HCT116 (cell line): ENCODE measurements around the gene SCN1B. TPM values are rescaled to one million over a fixed set of nuclear protein-coding genes. Genes with fewer than 3 reads are reported as not detected.

Source experiments
- ATAC-seq: fragments of 200-7000 bp; cut with Tn5 transposase; 2 replicates; pipeline ENCODE4 v1.9.1; 2020; ENCODE audit warnings: mild to moderate bottlenecking, moderate library complexity
- BruUV-seq: library from RNA; stranded (reverse); fragments of 400-500 nt; replicated peaks from 2 replicates; lab custom pipeline; 2021; lab: Mats Ljungman, UMichigan
- CTCF ChIA-PET: fragments of 300-600 bp; sonication (Branson Sonifier 250); formaldehyde crosslinking; loops from one replicate; lab custom pipeline; 2021; ENCODE audit warnings: antibody characterized with exemption; lab: Charles Lee
- POLR2A ChIA-PET: fragments of 300-600, 350-600 bp; sonication (Branson Sonifier 250); formaldehyde crosslinking; loops from one replicate; lab custom pipeline; 2021; ENCODE audit warnings: antibody characterized with exemption; lab: Charles Lee
- RAD21 ChIA-PET, 2 experiments: fragments of 300-600 bp; sonication (Branson Sonifier 250); formaldehyde crosslinking; loops; one replicate each; lab custom pipeline; 2023; ENCODE audit warnings: low total read pairs in 2 of 2; ENCODE audit not compliant: uncharacterized antibody in 2 of 2, unreplicated experiment in 2 of 2, low non-redundant PET in 1 of 2; lab: Charles Lee
- DNase-seq: peaks from one replicate; pipeline ENCODE4 v3.0.0-alpha.2; 2010; ENCODE audit warnings: low read depth, low spot score
- H2AFZ ChIP-seq: fragments of 200-600 bp; shearing (Covaris generic), sonication (generic); 2 replicates; pipeline ENCODE4 v1.6.1; 2017; ENCODE audit warnings: low read depth, mixed run types, mixed read lengths, antibody characterized with exemption, low read length; ENCODE audit not compliant: poor library complexity, severe bottlenecking
- H3K27ac ChIP-seq: 2 replicates; pipeline ENCODE4 v1.5.1; 2012; ENCODE audit warnings: low read depth, low read length
- H3K27me3 ChIP-seq: fragments of 200-600 bp; sonication (generic); 2 replicates; pipeline ENCODE4 v1.6.1; 2016; ENCODE audit warnings: mixed run types, low read length, mixed read lengths; ENCODE audit not compliant: insufficient read depth
- H3K36me3 ChIP-seq, 2 experiments: fragments of 200-500 bp in 1 of 2; fragments of 200-600 bp in 1 of 2; sonication (Bioruptor generic) in 1 of 2; sonication (generic) in 1 of 2; 2 replicates each; pipeline versions ENCODE4 v1.5.1 to v1.6.1; 2014 to 2016; ENCODE audit warnings: low read length in 2 of 2, inconsistent platforms in 1 of 2, mixed read lengths in 1 of 2, mixed run types in 1 of 2; ENCODE audit not compliant: insufficient read depth in 2 of 2, control insufficient read depth in 1 of 2
- H3K4me1 ChIP-seq, 2 experiments: fragments of 200-600 bp in 1 of 2; sonication (generic) in 1 of 2; 2 replicates each; pipeline versions ENCODE4 v1.5.1 to v1.6.1; 2012 to 2017; ENCODE audit warnings: low read length in 2 of 2, inconsistent platforms in 1 of 2, mild to moderate bottlenecking in 1 of 2, mixed read lengths in 1 of 2, mixed run types in 1 of 2, moderate library complexity in 1 of 2; ENCODE audit not compliant: insufficient read depth in 2 of 2, control insufficient read depth in 1 of 2
- H3K4me2 ChIP-seq: fragments of 200-600 bp; sonication (generic); 2 replicates; pipeline ENCODE4 v1.6.1; 2017; ENCODE audit warnings: mixed run types, low read length, mixed read lengths
- H3K4me3 ChIP-seq, 2 experiments: fragments of 200-600 bp in 1 of 2; sonication (generic) in 1 of 2; replicated peaks in 1 of 2; 2 replicates each; pipeline ENCODE4 v1.5.1; 2011 to 2016; ENCODE audit warnings: low read length in 2 of 2, control low read depth in 1 of 2, low read depth in 1 of 2, mild to moderate bottlenecking in 1 of 2, mixed read lengths in 1 of 2, mixed run types in 1 of 2
- H3K79me2 ChIP-seq: fragments of 200-600 bp; sonication (generic); 2 replicates; pipeline ENCODE4 v1.6.1; 2017; ENCODE audit warnings: mild to moderate bottlenecking, mixed run types, low read length, moderate library complexity, mixed read lengths; ENCODE audit not compliant: insufficient read depth
- H3K9ac ChIP-seq: fragments of 200-600 bp; sonication (generic); 2 replicates; pipeline ENCODE4 v1.6.1; 2016; ENCODE audit warnings: low read length, mixed read lengths
- H3K9me2 ChIP-seq: fragments of 200-600 bp; sonication (generic), shearing (Covaris generic); 2 replicates; pipeline ENCODE4 v1.6.1; 2017; ENCODE audit warnings: mixed run types, mild to moderate bottlenecking, moderate library complexity; ENCODE audit not compliant: insufficient read depth
- H3K9me3 ChIP-seq, 2 experiments: fragments of 200-500 bp in 1 of 2; fragments of 200-600 bp in 1 of 2; sonication (Bioruptor generic) in 1 of 2; sonication (generic) in 1 of 2; 2 replicates each; pipeline ENCODE4 v1.6.1; 2014 to 2017; ENCODE audit warnings: low read length in 2 of 2, mixed read lengths in 2 of 2, inconsistent platforms in 1 of 2, low read depth in 1 of 2, mild to moderate bottlenecking in 1 of 2, mixed run types in 1 of 2, moderate library complexity in 1 of 2; ENCODE audit not compliant: control insufficient read depth in 1 of 2, insufficient read depth in 1 of 2
- H4K20me1 ChIP-seq: fragments of 200-600 bp; sonication (generic), shearing (Covaris generic); 2 replicates; pipeline ENCODE4 v1.6.1; 2017; ENCODE audit warnings: mixed run types, mild to moderate bottlenecking, moderate library complexity; ENCODE audit not compliant: insufficient read depth
- CBX3 ChIP-seq: IDR thresholded peaks from 2 replicates; pipeline ENCODE4 v1.6.1; 2012; ENCODE audit warnings: low read depth
- EGR1 ChIP-seq: IDR thresholded peaks from 2 replicates; pipeline ENCODE4 v1.6.1; 2012; ENCODE audit warnings: low read depth
- ELF1 ChIP-seq: IDR thresholded peaks from 2 replicates; pipeline ENCODE4 v1.6.1; 2012; ENCODE audit warnings: low read depth, borderline replicate concordance
- EZH2 ChIP-seq: fragments of 200-600 bp; sonication (generic); IDR thresholded peaks from 2 replicates; pipeline ENCODE4 v1.6.1; 2017; ENCODE audit warnings: antibody characterized with exemption, mixed run types
- EZH2phosphoT487 ChIP-seq: fragments of 200-600 bp; IDR thresholded peaks from 2 replicates; pipeline ENCODE4 v1.6.1; 2018; ENCODE audit warnings: antibody characterized with exemption, borderline replicate concordance
- FOSL1 ChIP-seq: IDR thresholded peaks from 2 replicates; pipeline ENCODE4 v1.6.1; 2012; ENCODE audit warnings: low read depth
- JUND ChIP-seq: IDR thresholded peaks from 2 replicates; pipeline ENCODE4 v1.6.1; 2012
- POLR2A ChIP-seq: IDR thresholded peaks from 2 replicates; pipeline ENCODE4 v1.7.0; 2011; ENCODE audit warnings: borderline replicate concordance; ENCODE audit not compliant: insufficient read depth, insufficient read length; ENCODE audit errors: extremely low read depth
- POLR2AphosphoS5 ChIP-seq: IDR thresholded peaks from 2 replicates; pipeline ENCODE4 v1.6.1; 2011; ENCODE audit warnings: mild to moderate bottlenecking, low read depth, low read length, moderate library complexity
- RAD21 ChIP-seq: IDR thresholded peaks from 2 replicates; pipeline ENCODE4 v1.6.1; 2012; ENCODE audit warnings: low read depth, mild to moderate bottlenecking
- SIN3A ChIP-seq: IDR thresholded peaks from 2 replicates; pipeline ENCODE4 v1.6.1; 2012; ENCODE audit warnings: low read depth
- SP1 ChIP-seq: IDR thresholded peaks from 2 replicates; pipeline ENCODE4 v1.6.1; 2012; ENCODE audit warnings: low read depth
- SRF ChIP-seq: IDR thresholded peaks from 2 replicates; pipeline ENCODE4 v1.6.1; 2012; ENCODE audit warnings: low read depth
- TCF7L2 ChIP-seq: IDR thresholded peaks from 2 replicates; pipeline ENCODE4 v1.7.0; 2011; ENCODE audit warnings: borderline replicate concordance, inconsistent platforms; ENCODE audit not compliant: insufficient read depth, insufficient read length; ENCODE audit errors: extremely low read depth
- YY1 ChIP-seq: IDR thresholded peaks from 2 replicates; pipeline ENCODE4 v1.6.1; 2011; ENCODE audit warnings: low read length, low read depth, moderate library complexity, mild to moderate bottlenecking; ENCODE audit not compliant: insufficient replicate concordance; ENCODE audit errors: extremely low read depth
- ZBTB33 ChIP-seq: IDR thresholded peaks from 2 replicates; pipeline ENCODE4 v1.6.1; 2011; ENCODE audit warnings: mild to moderate bottlenecking, low read length, moderate library complexity; ENCODE audit not compliant: insufficient replicate concordance; ENCODE audit errors: extremely low read depth
- ZFX ChIP-seq: fragments of 450-650 bp; IDR thresholded peaks from 2 replicates; pipeline ENCODE4 v1.6.1; 2017
- ZNF274 ChIP-seq: fragments of 200-500 bp; sonication (Bioruptor generic); IDR thresholded peaks from 2 replicates; pipeline ENCODE4 v1.6.1; 2014; ENCODE audit warnings: mild to moderate bottlenecking, low read depth, low read length, inconsistent platforms
- intact Hi-C: fragments of 100-400 bp; cut with micrococcal nuclease; formaldehyde crosslinking; loops from 2 replicates; pipeline ENCODE4 v1.10.0; 2022
- total RNA-seq: library from RNA; stranded (reverse); gene quantifications from one replicate; pipeline ENCODE4 v1.2.1, GENCODE V29; 2021; ENCODE audit not compliant: unreplicated experiment
- TF ChIP-seq, protein P1 (sequence below): IDR thresholded peaks from 2 replicates; pipeline ENCODE4 v1.6.1; 2012; ENCODE audit warnings: low read depth
- TF ChIP-seq, protein P2 (sequence below), 3 experiments: fragments of 200-600 bp in 1 of 3; sonication (generic) in 1 of 3; IDR thresholded peaks in 2 of 3; conservative IDR thresholded peaks in 1 of 3; 2 replicates each; pipeline ENCODE4 v1.5.1; 2012 to 2017; ENCODE audit warnings: low read depth in 2 of 3, low read length in 2 of 3, antibody characterized with exemption in 1 of 3, borderline replicate concordance in 1 of 3, control low read depth in 1 of 3, mild to moderate bottlenecking in 1 of 3, mixed read lengths in 1 of 3, mixed run types in 1 of 3, moderate library complexity in 1 of 3; ENCODE audit not compliant: insufficient read depth in 1 of 3

Gene SCN1B
- total RNA-seq, 1 experiment from 2014 or later = 6.6 TPM

DNA sequence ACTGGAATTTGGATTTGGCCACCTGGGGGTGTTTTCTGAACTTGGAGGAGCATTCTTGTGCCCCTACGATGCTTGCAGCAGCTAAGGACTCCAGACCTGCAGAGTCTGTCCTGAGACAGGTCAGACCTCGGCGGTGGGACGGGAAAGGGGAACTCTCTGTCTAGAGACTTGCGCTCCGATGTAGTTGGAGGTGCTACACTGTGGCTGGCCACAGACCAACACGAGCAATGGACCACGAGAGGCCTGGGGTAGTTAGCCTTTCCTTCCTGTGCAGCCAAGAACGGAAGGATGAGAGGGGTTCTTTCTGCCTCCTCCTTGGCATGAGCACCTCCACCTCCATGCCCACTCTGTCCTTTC lies 36.0 kb upstream of the SCN1B start:
- H3K4me2 ChIP-seq = no peak overlapping the region
- TF ChIP-seq EZH2phosphoT487 (no peak), TCF7L2 (no peak), ZBTB33 (no peak), SIN3A (no peak), RAD21 (no peak), SP1 (no peak), POLR2AphosphoS5 (no peak), YY1 (no peak), FOSL1 (no peak), POLR2A (no peak), EGR1 (no peak), EZH2 (no peak), ZNF274 (no peak), JUND (no peak), ZFX (no peak), SRF (no peak), ELF1 (no peak), CBX3 (no peak)
- TF ChIP-seq, protein P1, sequence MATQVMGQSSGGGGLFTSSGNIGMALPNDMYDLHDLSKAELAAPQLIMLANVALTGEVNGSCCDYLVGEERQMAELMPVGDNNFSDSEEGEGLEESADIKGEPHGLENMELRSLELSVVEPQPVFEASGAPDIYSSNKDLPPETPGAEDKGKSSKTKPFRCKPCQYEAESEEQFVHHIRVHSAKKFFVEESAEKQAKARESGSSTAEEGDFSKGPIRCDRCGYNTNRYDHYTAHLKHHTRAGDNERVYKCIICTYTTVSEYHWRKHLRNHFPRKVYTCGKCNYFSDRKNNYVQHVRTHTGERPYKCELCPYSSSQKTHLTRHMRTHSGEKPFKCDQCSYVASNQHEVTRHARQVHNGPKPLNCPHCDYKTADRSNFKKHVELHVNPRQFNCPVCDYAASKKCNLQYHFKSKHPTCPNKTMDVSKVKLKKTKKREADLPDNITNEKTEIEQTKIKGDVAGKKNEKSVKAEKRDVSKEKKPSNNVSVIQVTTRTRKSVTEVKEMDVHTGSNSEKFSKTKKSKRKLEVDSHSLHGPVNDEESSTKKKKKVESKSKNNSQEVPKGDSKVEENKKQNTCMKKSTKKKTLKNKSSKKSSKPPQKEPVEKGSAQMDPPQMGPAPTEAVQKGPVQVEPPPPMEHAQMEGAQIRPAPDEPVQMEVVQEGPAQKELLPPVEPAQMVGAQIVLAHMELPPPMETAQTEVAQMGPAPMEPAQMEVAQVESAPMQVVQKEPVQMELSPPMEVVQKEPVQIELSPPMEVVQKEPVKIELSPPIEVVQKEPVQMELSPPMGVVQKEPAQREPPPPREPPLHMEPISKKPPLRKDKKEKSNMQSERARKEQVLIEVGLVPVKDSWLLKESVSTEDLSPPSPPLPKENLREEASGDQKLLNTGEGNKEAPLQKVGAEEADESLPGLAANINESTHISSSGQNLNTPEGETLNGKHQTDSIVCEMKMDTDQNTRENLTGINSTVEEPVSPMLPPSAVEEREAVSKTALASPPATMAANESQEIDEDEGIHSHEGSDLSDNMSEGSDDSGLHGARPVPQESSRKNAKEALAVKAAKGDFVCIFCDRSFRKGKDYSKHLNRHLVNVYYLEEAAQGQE = no peak
- TF ChIP-seq, protein P2, sequence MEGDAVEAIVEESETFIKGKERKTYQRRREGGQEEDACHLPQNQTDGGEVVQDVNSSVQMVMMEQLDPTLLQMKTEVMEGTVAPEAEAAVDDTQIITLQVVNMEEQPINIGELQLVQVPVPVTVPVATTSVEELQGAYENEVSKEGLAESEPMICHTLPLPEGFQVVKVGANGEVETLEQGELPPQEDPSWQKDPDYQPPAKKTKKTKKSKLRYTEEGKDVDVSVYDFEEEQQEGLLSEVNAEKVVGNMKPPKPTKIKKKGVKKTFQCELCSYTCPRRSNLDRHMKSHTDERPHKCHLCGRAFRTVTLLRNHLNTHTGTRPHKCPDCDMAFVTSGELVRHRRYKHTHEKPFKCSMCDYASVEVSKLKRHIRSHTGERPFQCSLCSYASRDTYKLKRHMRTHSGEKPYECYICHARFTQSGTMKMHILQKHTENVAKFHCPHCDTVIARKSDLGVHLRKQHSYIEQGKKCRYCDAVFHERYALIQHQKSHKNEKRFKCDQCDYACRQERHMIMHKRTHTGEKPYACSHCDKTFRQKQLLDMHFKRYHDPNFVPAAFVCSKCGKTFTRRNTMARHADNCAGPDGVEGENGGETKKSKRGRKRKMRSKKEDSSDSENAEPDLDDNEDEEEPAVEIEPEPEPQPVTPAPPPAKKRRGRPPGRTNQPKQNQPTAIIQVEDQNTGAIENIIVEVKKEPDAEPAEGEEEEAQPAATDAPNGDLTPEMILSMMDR (IDR thresholded peaks at IDR 0.05 in 2 of 3, conservative IDR thresholded peaks at IDR 0.05 in 1 of 3; ENCODE audit: borderline replicate concordance in 1 of 3, insufficient read depth in 1 of 3, low read depth in 2 of 3, low read length in 2 of 3) = no peak
- POLR2A ChIA-PET = no interaction called here
- no peak overlapping the region for H3K4me3 ChIP-seq
- no peaks in the 10 kb centered on the region for H3K9me3 ChIP-seq
- H3K9me2 ChIP-seq = no peaks in the 10 kb centered on the region
- BruUV-seq = no TSS peak
- intact Hi-C loops = no loop called here
- no peak overlapping the region for H2AFZ ChIP-seq
- CTCF ChIA-PET = no interaction called here
- no peaks in the 10 kb centered on the region for H3K27me3 ChIP-seq
- H4K20me1 ChIP-seq = no peaks in the 10 kb centered on the region
- H3K9ac ChIP-seq = no peak overlapping the region
- ATAC-seq = no peak
- no peak for DNase-seq
- H3K27ac ChIP-seq = no peak overlapping the region
- peaks cover 8% of the 10 kb centered on the region in 2 experiments; a peak in 3 of 4 replicates for H3K4me1 ChIP-seq
- RAD21 ChIA-PET = no interaction called here
- no peaks in the 10 kb centered on the region for H3K79me2 ChIP-seq
- H3K36me3 ChIP-seq = no peaks in the 10 kb centered on the region
